ENCODE measurements around the gene MAPK4.

MAPK4 gene

GRCh38 chr18:50749421-50749820, 189.5 kb downstream of the MAPK4 start:
- Histone ChIP-seq H3K56ac (ENCODE audit: low read length) (no peak overlapping the region), H3K79me2 (ENCODE audit: control insufficient read depth, insufficient read depth, low read length) (no peaks in the 10 kb centered on the region), H4K8ac (ENCODE audit: low read depth, low read length) (no peak overlapping the region), H2AK5ac (ENCODE audit: low read length) (no peak overlapping the region), H2BK5ac (ENCODE audit: low read length) (no peak overlapping the region), H3K4ac (ENCODE audit: low read depth, low read length) (no peak overlapping the region), H3K4me1 (ENCODE audit: control insufficient read depth, low read depth, low read length) (peaks cover 14% of the 10 kb centered on the region), H3K9ac (ENCODE audit: low read length) (no peak overlapping the region), H3K4me2 (ENCODE audit: low read length) (no peak overlapping the region), H3K27ac (ENCODE audit: low read depth, low read length) (peak overlapping the region; percentile 81), H3K18ac (ENCODE audit: low read length) (no peak overlapping the region), H3K36me3 (ENCODE audit: control insufficient read depth, insufficient read depth, low read length) (no peaks in the 10 kb centered on the region), H2BK120ac (ENCODE audit: low read depth, low read length) (no peak overlapping the region), H4K5ac (ENCODE audit: low read length) (no peak overlapping the region), H2BK15ac (replicated peaks; ENCODE audit: low read depth) (no peak overlapping the region), H3K27me3 (ENCODE audit: insufficient read depth, low read length, poor library complexity) (no peaks in the 10 kb centered on the region), H3K23ac (ENCODE audit: low read length) (no peak overlapping the region), H3K4me3 (ENCODE audit: low read length) (no peak overlapping the region), H3K79me1 (ENCODE audit: low read length) (no peaks in the 10 kb centered on the region)
- peak; percentile 50 for DNase-seq
- WGBS (ENCODE audit: extremely low coverage, insufficient coverage, low lambda C conversion rate): no CpG with 5 or more reads among the region's 5 CpGs

GRCh38 chr18:50749945-50750344, 190.1 kb downstream of the MAPK4 start:
- H4K8ac ChIP-seq (ENCODE audit: low read depth, low read length): no peak overlapping the region
- H3K4ac ChIP-seq (ENCODE audit: low read depth, low read length): no peak overlapping the region
- H2AK5ac ChIP-seq (ENCODE audit: low read length): no peak overlapping the region
- WGBS (ENCODE audit: extremely low coverage, insufficient coverage, low lambda C conversion rate): no CpG with 5 or more reads among the region's 4 CpGs
- no peak overlapping the region for H4K5ac ChIP-seq (ENCODE audit: low read length)
- H3K27ac ChIP-seq (ENCODE audit: low read depth, low read length): no peak overlapping the region
- H3K79me1 ChIP-seq (ENCODE audit: low read length): no peaks in the 10 kb centered on the region
- H3K4me3 ChIP-seq (ENCODE audit: low read length): no peak overlapping the region
- H3K4me2 ChIP-seq (ENCODE audit: low read length): no peak overlapping the region
- no peaks in the 10 kb centered on the region for H3K36me3 ChIP-seq (ENCODE audit: control insufficient read depth, insufficient read depth, low read length)
- no peak overlapping the region for H3K23ac ChIP-seq (ENCODE audit: low read length)
- no peak overlapping the region for H2BK120ac ChIP-seq (ENCODE audit: low read depth, low read length)
- no peaks in the 10 kb centered on the region for H3K27me3 ChIP-seq (ENCODE audit: insufficient read depth, low read length, poor library complexity)
- H3K56ac ChIP-seq (ENCODE audit: low read length): no peak overlapping the region
- no peak overlapping the region for H3K9ac ChIP-seq (ENCODE audit: low read length)
- no peak overlapping the region for H2BK15ac ChIP-seq (replicated peaks; ENCODE audit: low read depth)
- no peaks in the 10 kb centered on the region for H3K79me2 ChIP-seq (ENCODE audit: control insufficient read depth, insufficient read depth, low read length)
- peak; percentile 29 for DNase-seq
- no peak overlapping the region for H2BK5ac ChIP-seq (ENCODE audit: low read length)
- H3K18ac ChIP-seq (ENCODE audit: low read length): no peak overlapping the region
- peaks cover 14% of the 10 kb centered on the region for H3K4me1 ChIP-seq (ENCODE audit: control insufficient read depth, low read depth, low read length)

GRCh38 chr18:50750546-50750945, 190.7 kb downstream of the MAPK4 start:
- Histone ChIP-seq H4K8ac (ENCODE audit: low read depth, low read length) (no peak overlapping the region), H3K36me3 (ENCODE audit: control insufficient read depth, insufficient read depth, low read length) (no peaks in the 10 kb centered on the region), H3K79me2 (ENCODE audit: control insufficient read depth, insufficient read depth, low read length) (no peaks in the 10 kb centered on the region), H3K9ac (ENCODE audit: low read length) (no peak overlapping the region), H3K23ac (ENCODE audit: low read length) (no peak overlapping the region), H3K18ac (ENCODE audit: low read length) (no peak overlapping the region), H3K4me3 (ENCODE audit: low read length) (no peak overlapping the region), H2BK120ac (ENCODE audit: low read depth, low read length) (no peak overlapping the region), H3K27me3 (ENCODE audit: insufficient read depth, low read length, poor library complexity) (no peaks in the 10 kb centered on the region), H3K56ac (ENCODE audit: low read length) (peak overlapping the region; percentile 38), H2BK5ac (ENCODE audit: low read length) (no peak overlapping the region), H3K79me1 (ENCODE audit: low read length) (no peaks in the 10 kb centered on the region), H3K4me1 (ENCODE audit: control insufficient read depth, low read depth, low read length) (peaks cover 14% of the 10 kb centered on the region), H4K5ac (ENCODE audit: low read length) (no peak overlapping the region), H3K27ac (ENCODE audit: low read depth, low read length) (no peak overlapping the region), H3K4ac (ENCODE audit: low read depth, low read length) (no peak overlapping the region), H2AK5ac (ENCODE audit: low read length) (no peak overlapping the region), H2BK15ac (replicated peaks; ENCODE audit: low read depth) (no peak overlapping the region), H3K4me2 (ENCODE audit: low read length) (no peak overlapping the region)
- no CpG with 5 or more reads among the region's 2 CpGs for WGBS (ENCODE audit: extremely low coverage, insufficient coverage, low lambda C conversion rate)
- no peak for DNase-seq

GRCh38 chr18:50751490-50751889, 191.6 kb downstream of the MAPK4 start:
- no peaks in the 10 kb centered on the region for H3K27me3 ChIP-seq (ENCODE audit: insufficient read depth, low read length, poor library complexity)
- no peak overlapping the region for H4K8ac ChIP-seq (ENCODE audit: low read depth, low read length)
- no peak overlapping the region for H3K18ac ChIP-seq (ENCODE audit: low read length)
- no peak overlapping the region for H3K9ac ChIP-seq (ENCODE audit: low read length)
- peak; percentile 18 for DNase-seq
- H2AK5ac ChIP-seq (ENCODE audit: low read length): no peak overlapping the region
- H3K4me1 ChIP-seq (ENCODE audit: control insufficient read depth, low read depth, low read length): peaks cover 14% of the 10 kb centered on the region
- no peak overlapping the region for H3K27ac ChIP-seq (ENCODE audit: low read depth, low read length)
- no peak overlapping the region for H3K56ac ChIP-seq (ENCODE audit: low read length)
- H3K79me2 ChIP-seq (ENCODE audit: control insufficient read depth, insufficient read depth, low read length): no peaks in the 10 kb centered on the region
- H3K4me3 ChIP-seq (ENCODE audit: low read length): no peak overlapping the region
- no peak overlapping the region for H2BK15ac ChIP-seq (replicated peaks; ENCODE audit: low read depth)
- H3K4me2 ChIP-seq (ENCODE audit: low read length): no peak overlapping the region
- H3K36me3 ChIP-seq (ENCODE audit: control insufficient read depth, insufficient read depth, low read length): no peaks in the 10 kb centered on the region
- no peak overlapping the region for H3K23ac ChIP-seq (ENCODE audit: low read length)
- H4K5ac ChIP-seq (ENCODE audit: low read length): no peak overlapping the region
- H2BK120ac ChIP-seq (ENCODE audit: low read depth, low read length): no peak overlapping the region
- no peak overlapping the region for H3K4ac ChIP-seq (ENCODE audit: low read depth, low read length)
- H2BK5ac ChIP-seq (ENCODE audit: low read length): no peak overlapping the region
- WGBS (ENCODE audit: extremely low coverage, insufficient coverage, low lambda C conversion rate): no CpG with 5 or more reads among the region's 5 CpGs
- no peaks in the 10 kb centered on the region for H3K79me1 ChIP-seq (ENCODE audit: low read length)

GRCh38 chr18:50751947-50752346, 192.1 kb downstream of the MAPK4 start:
- Histone ChIP-seq H3K27ac (ENCODE audit: low read depth, low read length) (no peak overlapping the region), H3K4me3 (ENCODE audit: low read length) (no peak overlapping the region), H3K23ac (ENCODE audit: low read length) (no peak overlapping the region), H3K9ac (ENCODE audit: low read length) (no peak overlapping the region), H3K4me2 (ENCODE audit: low read length) (no peak overlapping the region), H3K18ac (ENCODE audit: low read length) (no peak overlapping the region), H3K79me1 (ENCODE audit: low read length) (no peaks in the 10 kb centered on the region), H2BK15ac (replicated peaks; ENCODE audit: low read depth) (no peak overlapping the region), H3K56ac (ENCODE audit: low read length) (no peak overlapping the region), H2BK5ac (ENCODE audit: low read length) (no peak overlapping the region), H4K8ac (ENCODE audit: low read depth, low read length) (no peak overlapping the region), H4K5ac (ENCODE audit: low read length) (no peak overlapping the region), H2AK5ac (ENCODE audit: low read length) (no peak overlapping the region), H3K27me3 (ENCODE audit: insufficient read depth, low read length, poor library complexity) (no peaks in the 10 kb centered on the region), H3K4ac (ENCODE audit: low read depth, low read length) (no peak overlapping the region), H3K79me2 (ENCODE audit: control insufficient read depth, insufficient read depth, low read length) (no peaks in the 10 kb centered on the region), H2BK120ac (ENCODE audit: low read depth, low read length) (no peak overlapping the region), H3K4me1 (ENCODE audit: control insufficient read depth, low read depth, low read length) (peaks cover 14% of the 10 kb centered on the region), H3K36me3 (ENCODE audit: control insufficient read depth, insufficient read depth, low read length) (no peaks in the 10 kb centered on the region)
- no peak for DNase-seq
- no CpG with 5 or more reads among the region's 1 CpG for WGBS (ENCODE audit: extremely low coverage, insufficient coverage, low lambda C conversion rate)

GRCh38 chr18:50753311-50753710, 193.4 kb downstream of the MAPK4 start:
- Histone ChIP-seq H4K5ac (ENCODE audit: low read length) (no peak overlapping the region), H3K79me2 (ENCODE audit: control insufficient read depth, insufficient read depth, low read length) (no peaks in the 10 kb centered on the region), H3K23ac (ENCODE audit: low read length) (no peak overlapping the region), H3K18ac (ENCODE audit: low read length) (no peak overlapping the region), H2BK15ac (replicated peaks; ENCODE audit: low read depth) (no peak overlapping the region), H3K27ac (ENCODE audit: low read depth, low read length) (no peak overlapping the region), H3K36me3 (ENCODE audit: control insufficient read depth, insufficient read depth, low read length) (no peaks in the 10 kb centered on the region), H3K9ac (ENCODE audit: low read length) (no peak overlapping the region), H3K4ac (ENCODE audit: low read depth, low read length) (no peak overlapping the region), H3K27me3 (ENCODE audit: insufficient read depth, low read length, poor library complexity) (no peaks in the 10 kb centered on the region), H3K4me1 (ENCODE audit: control insufficient read depth, low read depth, low read length) (peaks cover 13% of the 10 kb centered on the region), H3K4me3 (ENCODE audit: low read length) (no peak overlapping the region), H4K8ac (ENCODE audit: low read depth, low read length) (no peak overlapping the region), H3K79me1 (ENCODE audit: low read length) (no peaks in the 10 kb centered on the region), H2BK5ac (ENCODE audit: low read length) (no peak overlapping the region), H2BK120ac (ENCODE audit: low read depth, low read length) (no peak overlapping the region), H3K56ac (ENCODE audit: low read length) (no peak overlapping the region), H3K4me2 (ENCODE audit: low read length) (no peak overlapping the region), H2AK5ac (ENCODE audit: low read length) (no peak overlapping the region)
- no CpG with 5 or more reads among the region's 1 CpG for WGBS (ENCODE audit: extremely low coverage, insufficient coverage, low lambda C conversion rate)
- DNase-seq: no peak
